NB4 (cell line): ENCODE data around the gene IAH1.
"Not testable (repeated sequence)": the region's sequence is repeated elsewhere in the genome, so short reads cannot be mapped to it uniquely, and the experiment has no call there.

Experiments
- DNase-seq: peaks from one replicate; pipeline ENCODE4 v3.0.0; 2010; ENCODE audit warnings: low read depth
- H3K4me3 ChIP-seq: one replicate; pipeline ENCODE4 v1.5.1; 2011; ENCODE audit warnings: mild to moderate bottlenecking, low read depth, low read length, moderate library complexity
- CTCF ChIP-seq: IDR thresholded peaks from one replicate; pipeline ENCODE4 v1.5.1; 2012; ENCODE audit warnings: low read depth, low read length
- MAX ChIP-seq: IDR thresholded peaks from 2 replicates; pipeline ENCODE4 v1.6.1; 2011; ENCODE audit warnings: low read depth, low read length
- MYC ChIP-seq: IDR thresholded peaks from 2 replicates; pipeline ENCODE4 v1.6.1; 2011; ENCODE audit warnings: low read depth, low read length
- POLR2A ChIP-seq: IDR thresholded peaks from 2 replicates; pipeline ENCODE4 v1.6.1; 2011; ENCODE audit warnings: mild to moderate bottlenecking; ENCODE audit not compliant: insufficient read length; ENCODE audit errors: extremely low read depth

Gene IAH1

GRCh38 chr2:9494081-9494480 is 19.7 kb downstream of the IAH1 start:
- H3K4me3 ChIP-seq = no peak overlapping the region
- TF ChIP-seq POLR2A = no peak
- no peak for TF ChIP-seq MYC
- TF ChIP-seq CTCF = no peak
- TF ChIP-seq MAX = no peak
- no peak for DNase-seq

GRCh38 chr2:9497017-9497416 is 22.7 kb downstream of the IAH1 start:
- TF ChIP-seq MYC (no peak), CTCF (no peak), MAX (no peak), POLR2A (no peak)
- DNase-seq = no peak
- no peak overlapping the region for H3K4me3 ChIP-seq

- TF ChIP-seq CTCF = no peak
- no peak for TF ChIP-seq MAX
- no peak for TF ChIP-seq POLR2A
- TF ChIP-seq MYC = no peak
- DNase-seq = no peak
- no peak overlapping the region for H3K4me3 ChIP-seq
These were observed 23.9 kb downstream of the IAH1 start for GRCh38 chr2:9498210-9498609.

- DNase-seq = peak; percentile 40
- no peak for TF ChIP-seq MYC
- no peak for TF ChIP-seq POLR2A
- TF ChIP-seq MAX = no peak
- no peak for TF ChIP-seq CTCF
- H3K4me3 ChIP-seq = no peak overlapping the region
These were observed 34.6 kb downstream of the IAH1 start for GRCh38 chr2:9508931-9509330.

GRCh38 chr2:9513946-9514345 is 39.6 kb downstream of the IAH1 start:
- H3K4me3 ChIP-seq, DNase-seq: not testable (repeated sequence)

GRCh38 chr2:9517118-9517782 is 42.9 kb downstream of the IAH1 start:
- no peak overlapping the region for H3K4me3 ChIP-seq
- no peak for DNase-seq
- TF ChIP-seq CTCF (no peak), POLR2A (no peak), MYC (no peak), MAX (no peak)
